ENCODE results near the gene PTPRN2. TPM values are rescaled to one million over a fixed set of nuclear protein-coding genes. Genes with fewer than 3 reads are reported as not detected.
"Not testable (repeated sequence)": the region's sequence is repeated elsewhere in the genome, so short reads cannot be mapped to it uniquely, and the experiment has no call there.

The PTPRN2 gene
- polyA plus RNA-seq, 3 donors: 6.8 to 7.9 (median 7.2) TPM

GRCh38 chr7:158295966-158296797, 291.4 kb downstream of the PTPRN2 start:
- DNase-seq (ENCODE audit: low read depth in 3 of 3, low spot score in 2 of 3): no peak

GRCh38 chr7:158294468-158295215, 293.0 kb downstream of the PTPRN2 start:
- not testable (repeated sequence) for DNase-seq (ENCODE audit: low read depth in 3 of 3, low spot score in 2 of 3)

- no peak for DNase-seq (ENCODE audit: low read depth in 3 of 3, low spot score in 2 of 3)
Measured at GRCh38 chr7:158292948-158293347, 294.7 kb downstream of the PTPRN2 start.

- no peak for DNase-seq (ENCODE audit: low read depth in 3 of 3, low spot score in 2 of 3)
Measured at GRCh38 chr7:158291998-158292397, 295.6 kb downstream of the PTPRN2 start.

- DNase-seq (ENCODE audit: low read depth in 3 of 3, low spot score in 2 of 3): no peak
Measured at GRCh38 chr7:158289761-158290523, 297.7 kb downstream of the PTPRN2 start.

- DNase-seq (ENCODE audit: low read depth in 3 of 3, low spot score in 2 of 3): no peak
Measured at GRCh38 chr7:158289231-158289630, 298.4 kb downstream of the PTPRN2 start.

GRCh38 chr7:158286210-158286609, 301.4 kb downstream of the PTPRN2 start:
- DNase-seq (ENCODE audit: low read depth in 3 of 3, low spot score in 2 of 3): no peak

- no peak for DNase-seq (ENCODE audit: low read depth in 3 of 3, low spot score in 2 of 3)
Measured at GRCh38 chr7:158285383-158285770, 302.2 kb downstream of the PTPRN2 start.

GRCh38 chr7:158284617-158285382, 302.8 kb downstream of the PTPRN2 start:
- DNase-seq (ENCODE audit: low read depth in 3 of 3, low spot score in 2 of 3): no peak

GRCh38 chr7:158284121-158284520, 303.5 kb downstream of the PTPRN2 start:
- DNase-seq (ENCODE audit: low read depth in 3 of 3, low spot score in 2 of 3): no peak

GRCh38 chr7:158283016-158283974, 304.3 kb downstream of the PTPRN2 start:
- peak in 1 of 3 donors; percentile 2 for DNase-seq (ENCODE audit: low read depth in 3 of 3, low spot score in 2 of 3)

- peak in 1 of 3 donors; percentile 23 for DNase-seq (ENCODE audit: low read depth in 3 of 3, low spot score in 2 of 3)
Measured at GRCh38 chr7:158282461-158283001, 305.1 kb downstream of the PTPRN2 start.

- DNase-seq (ENCODE audit: low read depth in 3 of 3, low spot score in 2 of 3): no peak
Measured at GRCh38 chr7:158281441-158281840, 306.2 kb downstream of the PTPRN2 start.

GRCh38 chr7:158280448-158281144, 307.0 kb downstream of the PTPRN2 start:
- DNase-seq (ENCODE audit: low read depth in 3 of 3, low spot score in 2 of 3): no peak

GRCh38 chr7:158279539-158280447, 307.8 kb downstream of the PTPRN2 start:
- DNase-seq (ENCODE audit: low read depth in 3 of 3, low spot score in 2 of 3): no peak

- no peak for DNase-seq (ENCODE audit: low read depth in 3 of 3, low spot score in 2 of 3)
Measured at GRCh38 chr7:158278745-158279320, 308.8 kb downstream of the PTPRN2 start.

All from right renal cortex interstitium (tissue), 3 donors.